ENCODE measurements around the gene FH.

- TF ChIP-seq POLR2A (IDR thresholded peaks at IDR 0.05) = no peak
- no peak for TF ChIP-seq CTCF (IDR thresholded peaks at IDR 0.05)
These were observed 863 bp downstream of the FH start for GRCh38 chr1:241518476-241519307.

Measured in heart left ventricle (tissue), 13 donors.